CD4-positive, alpha-beta T cell (primary cell): ENCODE results near the gene MSMO1. TPM values are rescaled to one million over a fixed set of nuclear protein-coding genes. Genes with fewer than 3 reads are reported as not detected.

Source experiments
- ATAC-seq: fragments of 200-7000 bp; cut with Tn5 transposase; one replicate; pipeline ENCODE4 v1.10.0; 2022; ENCODE audit warnings: mild to moderate bottlenecking; ENCODE audit not compliant: poor library complexity
- CTCF ChIA-PET: fragments of 350-600 bp; sonication (Branson Sonifier 250); formaldehyde crosslinking; loops from one replicate; lab custom pipeline; 2021; ENCODE audit warnings: antibody characterized with exemption, inconsistent platforms; lab: Charles Lee
- POLR2A ChIA-PET: fragments of 350-600 bp; sonication (Branson Sonifier 250); formaldehyde crosslinking; loops from one replicate; lab custom pipeline; 2021; ENCODE audit warnings: antibody characterized with exemption, inconsistent platforms; lab: Charles Lee
- DNase-seq, 14 experiments: peaks; one replicate each; pipeline ENCODE4 v3.0.0-alpha.2; 2013 to 2020; ENCODE audit warnings: mixed read lengths in 2 of 14
- H3K27ac ChIP-seq, 2 donors: one replicate each; pipeline versions ENCODE4 v1.5.1 to v1.7.0; 2013; ENCODE audit warnings: low read length in 2 of 2, low read depth in 1 of 2, mild to moderate bottlenecking in 1 of 2
- H3K27me3 ChIP-seq, 2 experiments: 1 replicate in 1 of 2; 2 replicates in 1 of 2; pipeline versions ENCODE4 v1.6.1 to v1.7.0; 2013; ENCODE audit warnings: low read length in 2 of 2, control low read depth in 1 of 2, mild to moderate bottlenecking in 1 of 2, moderate library complexity in 1 of 2; ENCODE audit not compliant: insufficient read depth in 2 of 2, control insufficient read depth in 1 of 2
- H3K36me3 ChIP-seq: one replicate; pipeline ENCODE4 v1.6.1; 2013; ENCODE audit warnings: low read length, control low read depth; ENCODE audit not compliant: insufficient read depth
- H3K4me1 ChIP-seq: one replicate; pipeline ENCODE4 v1.6.1; 2013; ENCODE audit warnings: low read length, control low read depth; ENCODE audit not compliant: insufficient read depth
- H3K4me3 ChIP-seq: one replicate; pipeline ENCODE4 v1.5.1; 2013; ENCODE audit warnings: mild to moderate bottlenecking, low read length, moderate library complexity
- H3K9me3 ChIP-seq, 2 experiments: 1 replicate in 1 of 2; 2 replicates in 1 of 2; pipeline versions ENCODE4 v1.6.1 to v1.7.0; 2013; ENCODE audit warnings: low read length in 2 of 2, mild to moderate bottlenecking in 2 of 2, control low read depth in 1 of 2, moderate library complexity in 1 of 2; ENCODE audit not compliant: control insufficient read depth in 1 of 2, insufficient read depth in 1 of 2
- H3K27ac Mint-ChIP-seq: one replicate; pipeline ENCODE4 v1.8.0; 2020; ENCODE audit warnings: mixed read lengths
- H3K27me3 Mint-ChIP-seq: one replicate; pipeline ENCODE4 v1.8.0; 2021; ENCODE audit warnings: mixed read lengths
- H3K36me3 Mint-ChIP-seq: one replicate; pipeline ENCODE4 v1.8.0; 2021; ENCODE audit warnings: low read depth, mixed read lengths
- H3K4me1 Mint-ChIP-seq: one replicate; pipeline ENCODE4 v1.8.0; 2021; ENCODE audit warnings: low read depth, mixed read lengths
- H3K4me3 Mint-ChIP-seq: one replicate; pipeline ENCODE4 v1.8.0; 2020; ENCODE audit warnings: mild to moderate bottlenecking, mixed read lengths
- H3K9me3 Mint-ChIP-seq: one replicate; pipeline ENCODE4 v1.8.0; 2020; ENCODE audit warnings: mixed read lengths
- CTCF ChIP-seq: fragments of 200-600 bp; IDR thresholded peaks from one replicate; pipeline ENCODE4 v1.8.0; 2022; ENCODE audit warnings: antibody characterized with exemption, mild to moderate bottlenecking
- intact Hi-C, 2 experiments: fragments of 100-400 bp; cut with DNase I in 1 of 2; cut with micrococcal nuclease in 1 of 2; formaldehyde crosslinking; loops; one replicate each; pipeline versions ENCODE4 v1.15.1 to v1.9.0; 2023 to 2025; cut with DNase I, micrococcal nuclease
- total RNA-seq, 174 experiments: library from RNA in 2 of 174; stranded (reverse) in 2 of 174; gene quantifications; one replicate each; pipeline ENCODE4 v1.2.3 and lab custom pipeline; 2021 to 2026

MSMO1 gene
- total RNA-seq, 2 experiments from 2014 or later: 13.3 to 15.1 TPM

- Histone ChIP-seq H3K4me3 (peak within 1 kb of the TSS; percentile 42), H3K27ac (no peak within 1 kb of the TSS), H3K36me3 (no peaks in the 10 kb centered on the region), H3K9me3 (no peaks in the 10 kb centered on the region), H3K27me3 (peaks cover 17 to 58% of the 10 kb centered on the region in 2 experiments), H3K4me1 (peaks cover 7% of the 10 kb centered on the region)
- H3K9me3 Mint-ChIP-seq: peaks cover 8% of the 10 kb centered on the region
- DNase-seq: peak; percentile 11 to 71 (median 40)
- TF ChIP-seq CTCF: no peak
- intact Hi-C loops: no loop called here
- peaks cover 89% of the 10 kb centered on the region for H3K27me3 Mint-ChIP-seq
- ATAC-seq: peak; percentile 97
- H3K27ac Mint-ChIP-seq: no peak within 1 kb of the TSS
- peak within 1 kb of the TSS; percentile 73 for H3K4me3 Mint-ChIP-seq
- CTCF ChIA-PET: interaction anchor here (1.0 kb wide), 1 partner anchor 21 kb away, joined by 3 read pairs; no protein-coding TSS in a partner anchor
- POLR2A ChIA-PET: no interaction called here
- H3K36me3 Mint-ChIP-seq: no peaks in the 10 kb centered on the region
- H3K4me1 Mint-ChIP-seq: no peaks in the 10 kb centered on the region
These were observed 51.5 kb downstream of the MSMO1 start, which contains the start of gene CPE for GRCh38 chr4:165378745-165379677. TSS of gene CPE (plus strand) at chr4:165379008. CDS start at chr4:165379222, 214 bp downstream.

- no peak for DNase-seq
These were observed 52.2 kb downstream of the MSMO1 start for GRCh38 chr4:165379678-165380064.

GRCh38 chr4:165380805-165381204 lies 53.3 kb downstream of the MSMO1 start:
- ATAC-seq: no peak
- Mint-ChIP-seq H3K4me1 (no peaks in the 10 kb centered on the region), H3K4me3 (no peak overlapping the region), H3K27ac (no peak overlapping the region), H3K27me3 (peaks cover 86% of the 10 kb centered on the region), H3K36me3 (no peaks in the 10 kb centered on the region), H3K9me3 (no peaks in the 10 kb centered on the region)
- Histone ChIP-seq H3K4me3 (no peak overlapping the region), H3K9me3 (no peaks in the 10 kb centered on the region), H3K27me3 (peaks cover 15 to 50% of the 10 kb centered on the region in 2 experiments), H3K4me1 (peaks cover 7% of the 10 kb centered on the region), H3K27ac (no peak overlapping the region), H3K36me3 (no peaks in the 10 kb centered on the region)
- intact Hi-C loops: no loop called here
- ChIA-PET CTCF (no interaction called here), POLR2A (no interaction called here)
- DNase-seq: no peak
- no peak for TF ChIP-seq CTCF

More at GRCh38 chr4:165379678-165380064, 52.2 kb downstream of the MSMO1 start:
- peaks cover 90% of the 10 kb centered on the region for H3K27me3 Mint-ChIP-seq
- ChIA-PET POLR2A (no interaction called here), CTCF (no interaction called here)
- ATAC-seq: no peak
- H3K36me3 ChIP-seq: no peaks in the 10 kb centered on the region
- H3K27ac Mint-ChIP-seq: no peak overlapping the region
- no peaks in the 10 kb centered on the region for H3K4me1 Mint-ChIP-seq
- peak overlapping the region; percentile 73 for H3K4me3 Mint-ChIP-seq
- H3K36me3 Mint-ChIP-seq: no peaks in the 10 kb centered on the region
- H3K9me3 Mint-ChIP-seq: peaks cover 2% of the 10 kb centered on the region
- H3K27me3 ChIP-seq: peaks cover 16 to 55% of the 10 kb centered on the region in 2 experiments
- peaks cover 7% of the 10 kb centered on the region for H3K4me1 ChIP-seq
- no peak overlapping the region for H3K4me3 ChIP-seq
- no peaks in the 10 kb centered on the region for H3K9me3 ChIP-seq
- no peak for TF ChIP-seq CTCF
- H3K27ac ChIP-seq: no peak overlapping the region
- intact Hi-C loops: no loop called here
